Skeletal muscle cell (primary cell): ENCODE measurements around the gene BNC2.
"Not testable (repeated sequence)": the region's sequence is repeated elsewhere in the genome, so short reads cannot be mapped to it uniquely, and the experiment has no call there.

Experiments used
- DNase-seq: peaks from one replicate; pipeline ENCODE4 v3.0.0-alpha.2; 2010; ENCODE audit warnings: low read depth
- H3K4me3 ChIP-seq: 2 replicates; pipeline ENCODE4 v1.5.1; 2011; ENCODE audit warnings: low read depth, mild to moderate bottlenecking, control low read depth, low read length, moderate library complexity

BNC2 gene

GRCh38 chr9:16509997-16510396, 360.5 kb downstream of the BNC2 start:
- no peak overlapping the region for H3K4me3 ChIP-seq
- DNase-seq, result no peak

- no peak overlapping the region for H3K4me3 ChIP-seq
- no peak for DNase-seq
Observed at GRCh38 chr9:16505199-16505598, 365.3 kb downstream of the BNC2 start.

GRCh38 chr9:16501726-16502125, 368.7 kb downstream of the BNC2 start:
- no peak for DNase-seq
- no peak overlapping the region for H3K4me3 ChIP-seq

GRCh38 chr9:16501141-16501540, 369.3 kb downstream of the BNC2 start:
- DNase-seq, result no peak
- no peak overlapping the region for H3K4me3 ChIP-seq

- H3K4me3 ChIP-seq, result no peak overlapping the region
- DNase-seq, result no peak
Observed at GRCh38 chr9:16500386-16500785, 370.1 kb downstream of the BNC2 start.

GRCh38 chr9:16499892-16500291, 370.6 kb downstream of the BNC2 start:
- DNase-seq, result no peak
- H3K4me3 ChIP-seq, result no peak overlapping the region

- DNase-seq, result no peak
- no peak overlapping the region for H3K4me3 ChIP-seq
Observed at GRCh38 chr9:16496908-16497307, 373.6 kb downstream of the BNC2 start.

- DNase-seq, result no peak
- H3K4me3 ChIP-seq, result no peak overlapping the region
Observed at GRCh38 chr9:16487915-16488314, 382.6 kb downstream of the BNC2 start.

GRCh38 chr9:16485575-16486321, 384.7 kb downstream of the BNC2 start:
- DNase-seq, result no peak
- H3K4me3 ChIP-seq, result no peak overlapping the region

GRCh38 chr9:16485160-16485559, 385.3 kb downstream of the BNC2 start:
- no peak for DNase-seq
- no peak overlapping the region for H3K4me3 ChIP-seq

GRCh38 chr9:16484744-16485143, 385.7 kb downstream of the BNC2 start:
- no peak overlapping the region for H3K4me3 ChIP-seq
- peak; percentile 35 for DNase-seq

- no peak for DNase-seq
- H3K4me3 ChIP-seq, result no peak overlapping the region
Observed at GRCh38 chr9:16484180-16484579, 386.3 kb downstream of the BNC2 start.

GRCh38 chr9:16482764-16483163, 387.7 kb downstream of the BNC2 start:
- no peak overlapping the region for H3K4me3 ChIP-seq
- no peak for DNase-seq

- not testable (repeated sequence) for DNase-seq, H3K4me3 ChIP-seq
Observed at GRCh38 chr9:16480584-16480983, 389.9 kb downstream of the BNC2 start.

- DNase-seq, result no peak
- no peak overlapping the region for H3K4me3 ChIP-seq
Observed at GRCh38 chr9:16475996-16476395, 394.5 kb downstream of the BNC2 start.

GRCh38 chr9:16475257-16475656, 395.2 kb downstream of the BNC2 start:
- no peak for DNase-seq
- H3K4me3 ChIP-seq, result no peak overlapping the region

- DNase-seq, result no peak
- H3K4me3 ChIP-seq, result no peak overlapping the region
Observed at GRCh38 chr9:16469184-16469583, 401.3 kb downstream of the BNC2 start.

GRCh38 chr9:16461851-16462250, 408.6 kb downstream of the BNC2 start:
- no peak overlapping the region for H3K4me3 ChIP-seq
- no peak for DNase-seq

- H3K4me3 ChIP-seq, result no peak overlapping the region
- no peak for DNase-seq
Observed at GRCh38 chr9:16461137-16461840, 409.2 kb downstream of the BNC2 start.

- no peak for DNase-seq
- no peak overlapping the region for H3K4me3 ChIP-seq
Observed at GRCh38 chr9:16460696-16461095, 409.8 kb downstream of the BNC2 start.
